GM12878 (cell line): ENCODE results near the gene TOMM5. TPM values are rescaled to one million over a fixed set of nuclear protein-coding genes. Genes with fewer than 3 reads are reported as not detected.

Experiments used
- ELK1 ChIP-seq: IDR thresholded peaks from 2 replicates; pipeline ENCODE4 v1.6.1; 2012; ENCODE audit warnings: low read depth, low read length, improper control_type of control experiment
- HCFC1 ChIP-seq: fragments of 150-350 bp; IDR thresholded peaks from 2 replicates; pipeline ENCODE4 v1.6.1; 2014; ENCODE audit warnings: low read length
- WRNIP1 ChIP-seq: IDR thresholded peaks from 2 replicates; pipeline ENCODE4 v1.6.1; 2011; ENCODE audit warnings: low read depth, low read length, improper control_type of control experiment, borderline replicate concordance
- polyA plus RNA-seq, 11 experiments: library from polyadenylated mRNA; depleted of rRNA in 4 of 11; unstranded in 6 of 11; stranded (reverse) in 5 of 11; fragments of >200 nt; fragmentation: Nextera tagmentation in 4 of 11; fragmentation: Illumina TruSeq in 1 of 11; extraction: Ambion mirVana in 4 of 11; extraction: Trizol in 1 of 11; gene quantifications; 1 replicate in 1 of 11; 2 replicates in 10 of 11; pipeline versions ENCODE4 v1.2.1 to v1.2.3, GENCODE V29; 2011 to 2016; ENCODE audit warnings: inconsistent platforms in 2 of 11, missing spikeins in 2 of 11, low read depth in 1 of 11
- total RNA-seq, 4 experiments: library from RNA; depleted of rRNA in 3 of 4; stranded (reverse); fragments of >200 nt in 3 of 4; fragmentation: Illumina TruSeq in 1 of 4; extraction: Trizol in 1 of 4; gene quantifications; 2 replicates each; pipeline versions ENCODE4 v1.2.1 to v1.2.3, GENCODE V29; 2013 to 2021
- TF ChIP-seq, protein P1 (sequence below): fragments of 450-650 bp; IDR thresholded peaks from 2 replicates; pipeline ENCODE4 v1.6.1; 2017; ENCODE audit warnings: mild to moderate bottlenecking, moderate library complexity

The TOMM5 gene
- total and polyA plus RNA-seq, 10 of the 15 experiments (the other 5 are each of a cell fraction or from before 2014, with no cell fraction given) = 152 to 1,143 (median 351) TPM

DNA sequence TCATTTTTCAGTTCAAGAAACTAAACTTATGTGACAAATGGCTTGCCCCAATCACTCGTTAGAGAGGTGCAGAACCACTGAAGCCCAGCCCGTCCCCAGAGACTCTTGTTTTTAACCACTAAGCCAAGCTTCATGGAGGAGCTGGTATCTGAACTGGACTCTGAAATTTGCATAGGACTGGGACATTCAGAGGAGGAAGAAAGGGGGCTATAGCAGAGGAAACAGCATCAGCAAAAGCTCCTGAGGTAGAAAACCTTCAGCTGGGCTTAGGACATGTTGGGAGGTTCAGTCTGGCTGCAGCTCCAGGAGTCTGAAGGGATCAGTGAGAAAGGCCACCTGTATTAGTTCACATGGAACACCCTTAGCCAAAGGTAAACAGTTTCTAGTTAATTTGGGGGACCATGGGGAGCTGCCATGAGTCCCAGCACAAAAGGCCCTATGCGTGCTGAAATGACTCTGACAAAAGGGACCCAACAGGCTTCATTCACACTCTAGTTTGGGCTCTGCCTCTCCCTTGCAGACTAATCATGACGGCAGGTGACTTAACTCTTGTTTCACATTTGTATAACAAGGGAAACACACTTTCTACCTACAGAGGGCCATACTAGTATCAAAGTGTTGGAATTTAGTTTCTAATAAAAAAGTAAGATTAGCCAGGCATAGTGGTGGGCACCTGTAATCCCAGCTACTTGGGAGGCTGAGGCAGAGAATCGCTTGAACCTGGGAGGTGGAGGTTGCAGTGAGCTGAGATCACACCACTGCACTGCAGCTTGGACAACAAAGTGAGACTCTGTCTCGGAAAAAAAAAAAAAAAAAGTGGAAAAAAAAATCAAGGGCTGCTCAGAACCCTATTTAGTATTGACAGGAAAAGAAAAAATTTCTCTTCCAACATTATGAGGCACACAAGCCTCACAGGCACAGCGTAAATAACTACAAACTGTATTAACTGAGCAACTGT lies 26.5 kb downstream of the TOMM5 start (continued):
- TF ChIP-seq ELK1 (no peak), HCFC1 (no peak), WRNIP1 (no peak)
- TF ChIP-seq, protein P1, sequence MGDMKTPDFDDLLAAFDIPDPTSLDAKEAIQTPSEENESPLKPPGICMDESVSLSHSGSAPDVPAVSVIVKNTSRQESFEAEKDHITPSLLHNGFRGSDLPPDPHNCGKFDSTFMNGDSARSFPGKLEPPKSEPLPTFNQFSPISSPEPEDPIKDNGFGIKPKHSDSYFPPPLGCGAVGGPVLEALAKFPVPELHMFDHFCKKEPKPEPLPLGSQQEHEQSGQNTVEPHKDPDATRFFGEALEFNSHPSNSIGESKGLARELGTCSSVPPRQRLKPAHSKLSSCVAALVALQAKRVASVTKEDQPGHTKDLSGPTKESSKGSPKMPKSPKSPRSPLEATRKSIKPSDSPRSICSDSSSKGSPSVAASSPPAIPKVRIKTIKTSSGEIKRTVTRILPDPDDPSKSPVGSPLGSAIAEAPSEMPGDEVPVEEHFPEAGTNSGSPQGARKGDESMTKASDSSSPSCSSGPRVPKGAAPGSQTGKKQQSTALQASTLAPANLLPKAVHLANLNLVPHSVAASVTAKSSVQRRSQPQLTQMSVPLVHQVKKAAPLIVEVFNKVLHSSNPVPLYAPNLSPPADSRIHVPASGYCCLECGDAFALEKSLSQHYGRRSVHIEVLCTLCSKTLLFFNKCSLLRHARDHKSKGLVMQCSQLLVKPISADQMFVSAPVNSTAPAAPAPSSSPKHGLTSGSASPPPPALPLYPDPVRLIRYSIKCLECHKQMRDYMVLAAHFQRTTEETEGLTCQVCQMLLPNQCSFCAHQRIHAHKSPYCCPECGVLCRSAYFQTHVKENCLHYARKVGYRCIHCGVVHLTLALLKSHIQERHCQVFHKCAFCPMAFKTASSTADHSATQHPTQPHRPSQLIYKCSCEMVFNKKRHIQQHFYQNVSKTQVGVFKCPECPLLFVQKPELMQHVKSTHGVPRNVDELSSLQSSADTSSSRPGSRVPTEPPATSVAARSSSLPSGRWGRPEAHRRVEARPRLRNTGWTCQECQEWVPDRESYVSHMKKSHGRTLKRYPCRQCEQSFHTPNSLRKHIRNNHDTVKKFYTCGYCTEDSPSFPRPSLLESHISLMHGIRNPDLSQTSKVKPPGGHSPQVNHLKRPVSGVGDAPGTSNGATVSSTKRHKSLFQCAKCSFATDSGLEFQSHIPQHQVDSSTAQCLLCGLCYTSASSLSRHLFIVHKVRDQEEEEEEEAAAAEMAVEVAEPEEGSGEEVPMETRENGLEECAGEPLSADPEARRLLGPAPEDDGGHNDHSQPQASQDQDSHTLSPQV = no peak
